Effector CD4-positive, alpha-beta T cell (primary cell): ENCODE data around the gene MRLN. TPM values are rescaled to one million over a fixed set of nuclear protein-coding genes. Genes with fewer than 3 reads are reported as not detected.
"Not testable (repeated sequence)": the region's sequence is repeated elsewhere in the genome, so short reads cannot be mapped to it uniquely, and the experiment has no call there.

Source experiments
- DNase-seq: peaks from one replicate; pipeline ENCODE4 v3.0.0-alpha.2; 2020
- total RNA-seq: gene quantifications from one replicate; lab custom pipeline; 2026; lab: John Stamatoyannopoulos, UW

The MRLN gene
- total RNA-seq: not detected

DNA sequence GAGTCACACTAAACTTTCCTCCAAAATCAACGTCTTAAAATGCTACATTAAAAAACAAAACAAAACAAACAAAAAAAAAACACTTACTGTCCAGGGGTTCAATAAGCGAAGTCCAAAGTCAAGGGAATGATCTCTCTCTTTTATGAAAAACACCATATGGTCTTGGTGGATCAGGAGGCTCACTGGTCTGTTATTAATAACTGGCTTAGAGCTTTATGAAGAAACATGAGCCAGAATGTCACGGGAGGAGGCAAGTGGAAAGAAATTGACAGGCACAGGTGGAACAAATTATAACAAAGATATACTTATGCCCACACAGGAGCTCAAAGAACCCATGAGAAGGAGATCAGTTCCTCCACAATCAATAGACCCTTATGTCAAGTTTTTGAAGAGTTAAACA lies at the start of gene MRLN:
TSS of gene MRLN (minus strand) at position 189 of the 400 bp plus-strand sequence.
- no peak for DNase-seq

DNA sequence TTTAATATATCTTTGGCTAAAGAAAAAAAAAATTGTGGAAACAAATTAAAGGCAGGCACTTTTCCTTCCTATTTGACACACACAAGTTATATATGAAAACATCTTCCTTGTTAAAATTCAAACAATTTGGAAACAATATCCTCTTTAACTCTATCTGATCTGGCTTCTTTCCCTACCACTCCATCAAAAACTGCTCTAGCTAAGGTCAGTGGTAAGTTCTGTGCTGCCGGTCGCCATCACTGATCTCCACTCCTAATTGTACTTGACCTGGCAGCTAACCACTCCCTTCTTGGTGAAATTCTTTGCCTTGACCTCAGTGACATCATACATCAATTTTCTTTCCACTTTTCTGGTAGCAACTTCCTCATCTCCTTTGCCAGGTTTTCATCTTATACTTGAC lies 47.9 kb upstream of the MRLN start:
- DNase-seq: no peak

DNA sequence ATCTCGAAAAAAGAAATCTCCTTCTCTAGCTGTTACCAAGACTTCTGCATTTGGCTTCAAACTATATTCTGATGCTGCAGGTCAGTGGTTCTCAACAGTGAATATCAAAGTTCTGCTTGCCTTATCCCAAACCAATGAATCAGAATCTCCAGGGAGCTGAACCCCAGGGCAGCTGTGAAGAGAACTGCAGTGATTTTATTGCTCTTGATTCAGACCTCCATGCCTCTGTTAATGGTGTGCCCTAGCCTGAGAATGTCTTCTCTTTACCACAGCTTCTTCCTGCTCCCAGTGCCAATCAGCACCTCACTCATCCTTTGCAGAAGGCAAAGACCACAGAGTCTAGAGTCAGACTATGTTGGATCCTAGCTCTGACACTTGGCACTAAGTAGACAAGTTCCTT lies 46.2 kb upstream of the MRLN start:
- DNase-seq: no peak

DNA sequence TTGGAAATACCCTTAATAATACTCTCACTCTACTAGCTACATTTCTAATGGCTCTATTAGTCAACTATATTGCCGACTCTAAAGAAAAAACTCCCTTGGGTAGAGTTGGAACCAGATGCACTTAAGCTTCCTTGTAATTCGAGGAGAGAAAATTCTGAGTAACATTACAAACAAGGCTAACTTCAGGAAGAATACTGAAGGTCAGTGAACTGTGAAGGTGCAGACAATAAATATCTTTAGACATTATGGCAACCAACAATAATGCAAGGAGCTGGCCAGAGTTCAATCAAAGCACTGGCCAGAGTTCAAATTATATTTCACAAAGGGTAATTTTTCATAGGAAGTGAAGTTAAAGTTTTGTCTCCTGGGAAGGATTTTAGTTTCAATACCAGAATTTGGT lies 40.7 kb upstream of the MRLN start:
- no peak for DNase-seq

DNA sequence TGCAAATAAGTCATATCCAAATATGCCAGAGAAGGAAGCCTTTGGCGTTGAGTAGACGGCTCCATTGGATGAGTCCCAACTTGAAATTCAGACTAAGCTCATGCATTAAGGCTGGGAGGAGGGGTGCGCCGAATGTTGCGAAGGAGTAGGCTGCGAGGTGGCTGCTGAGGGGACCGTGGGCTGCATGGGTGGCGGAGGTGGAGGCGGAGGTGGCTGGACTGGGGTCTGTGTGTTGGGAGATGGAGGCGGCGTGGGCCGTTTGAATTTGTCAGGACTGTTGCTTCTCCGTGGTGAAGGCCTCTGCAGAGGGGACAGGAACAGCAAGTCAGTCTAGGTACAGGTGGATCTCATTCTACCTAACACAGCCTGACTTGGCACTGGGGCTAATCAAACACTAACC lies 39.6 kb upstream of the MRLN start:
- no peak for DNase-seq

- DNase-seq: no peak
Measured at GRCh38 chr10:59791601-59792000, 38.3 kb upstream of the MRLN start.

DNA sequence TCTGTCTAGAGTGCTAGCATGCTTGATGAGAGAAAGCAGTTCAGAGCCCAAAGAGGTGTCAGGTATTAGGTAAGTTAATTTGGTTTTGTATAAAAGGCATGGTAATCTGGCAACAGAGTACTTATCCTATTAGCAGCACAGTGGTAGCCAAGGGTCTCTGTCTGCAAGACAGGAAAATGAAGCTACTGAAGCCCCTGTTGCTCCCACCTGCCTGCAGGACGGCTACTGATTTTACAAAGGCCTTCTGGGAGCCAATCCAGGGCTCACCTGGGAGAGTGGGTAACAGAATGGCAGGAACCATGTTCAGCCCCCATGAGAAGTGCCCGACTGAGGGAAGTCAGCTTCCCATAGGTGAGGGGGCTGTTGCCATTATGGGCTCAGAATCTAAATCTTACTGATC lies 36.8 kb upstream of the MRLN start:
- DNase-seq: not testable (repeated sequence)

DNA sequence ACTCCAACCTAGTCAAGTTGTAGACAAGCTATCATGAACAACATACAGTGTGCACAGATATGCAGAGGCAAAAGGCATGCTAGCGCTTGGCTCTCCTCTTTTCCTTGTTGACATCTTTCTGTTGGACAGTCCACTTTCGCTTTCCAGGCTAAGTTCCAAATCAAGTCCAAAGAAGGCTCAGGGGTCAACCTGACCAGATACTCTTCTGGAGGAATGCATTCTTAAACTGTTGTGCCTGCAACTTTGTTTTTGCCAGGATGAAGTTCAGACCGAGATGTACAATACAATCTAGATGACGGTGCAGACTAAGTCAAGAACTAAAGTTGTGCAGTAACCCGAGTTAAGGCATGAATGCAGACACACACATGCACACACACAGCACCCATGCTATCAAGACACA lies 35.7 kb upstream of the MRLN start:
- not testable (repeated sequence) for DNase-seq

DNA sequence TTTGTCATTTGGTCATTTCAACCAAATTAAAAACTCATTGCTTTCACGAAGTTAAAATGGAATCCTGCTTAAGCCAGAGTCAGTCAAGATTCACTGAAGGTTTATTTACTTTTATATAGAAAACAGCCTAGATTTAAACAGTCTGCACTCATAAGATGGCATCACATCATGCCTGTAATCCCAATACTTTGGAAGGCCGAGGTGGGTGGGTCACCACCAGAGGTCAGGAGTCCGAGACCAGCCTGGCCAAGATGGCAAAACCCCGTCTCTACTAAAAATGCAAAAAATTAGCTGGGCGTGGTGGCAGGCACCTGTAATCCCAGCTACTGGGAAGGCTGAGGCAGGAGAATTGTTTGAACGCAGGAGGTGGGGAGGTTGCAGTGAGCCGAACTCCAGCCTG lies 33.8 kb upstream of the MRLN start:
- not testable (repeated sequence) for DNase-seq

DNA sequence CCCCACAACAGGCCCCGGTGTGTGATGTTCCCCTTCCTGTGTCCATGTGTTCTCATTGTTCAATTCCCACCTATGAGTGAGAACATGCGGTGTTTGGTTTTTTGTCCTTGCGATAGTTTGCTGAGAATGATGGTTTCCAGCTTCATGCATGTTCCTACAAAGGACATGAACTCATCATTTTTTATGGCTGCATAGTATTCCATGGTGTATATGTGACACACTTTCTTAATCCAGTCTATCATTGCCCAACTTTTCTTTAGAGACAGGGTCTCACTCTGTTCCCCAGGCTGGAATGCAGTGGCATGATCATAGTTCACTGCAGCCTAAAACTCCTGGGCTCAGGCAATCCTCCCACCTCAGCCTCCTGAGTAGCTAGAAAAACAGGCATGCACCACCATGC lies 32.2 kb upstream of the MRLN start:
- DNase-seq: not testable (repeated sequence)

- DNase-seq: no peak
Measured at GRCh38 chr10:59781511-59781910, 28.3 kb upstream of the MRLN start.

- DNase-seq: no peak
Measured at GRCh38 chr10:59779756-59780533, 26.7 kb upstream of the MRLN start.

DNA sequence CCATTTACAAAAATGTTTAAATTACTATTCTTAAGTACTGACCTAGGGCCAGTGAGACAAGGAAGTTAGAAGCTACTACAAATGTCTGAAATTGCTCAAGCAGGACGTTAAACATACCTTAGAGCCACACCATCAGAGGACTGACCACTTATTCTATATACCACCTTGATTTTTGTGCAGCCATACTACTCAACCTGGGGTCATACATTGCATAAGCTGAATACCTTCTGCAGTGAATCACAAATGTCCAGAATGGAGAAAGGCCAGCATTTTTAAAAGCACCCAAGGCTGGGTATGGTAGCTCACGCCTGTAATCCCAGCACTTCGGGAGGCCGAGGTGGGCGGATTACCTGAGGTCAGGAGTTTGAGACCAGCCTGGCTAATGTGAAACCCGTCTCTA lies 21.2 kb upstream of the MRLN start:
- DNase-seq: no peak

DNA sequence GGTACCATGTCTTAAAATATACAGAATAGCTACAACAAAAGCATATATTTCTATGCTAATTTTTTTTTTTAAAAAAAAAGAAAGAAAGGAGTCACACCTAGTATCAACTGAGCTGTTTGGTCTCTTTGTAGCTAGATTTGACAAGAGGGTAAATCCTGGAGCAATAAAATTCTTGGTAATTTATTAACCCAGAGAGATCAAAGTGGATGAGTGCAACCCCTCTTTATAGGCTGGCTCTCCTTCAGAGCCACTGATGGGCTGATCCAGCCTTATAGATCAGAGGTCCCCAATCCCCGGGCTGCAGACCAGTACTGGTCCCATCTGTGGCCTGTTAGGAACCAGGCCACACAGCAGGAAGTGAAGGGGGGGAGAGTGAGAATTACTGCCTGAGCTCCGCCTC lies 19.8 kb upstream of the MRLN start:
- no peak for DNase-seq

GRCh38 chr10:59771162-59771807 lies 18.0 kb upstream of the MRLN start:
- no peak for DNase-seq

DNA sequence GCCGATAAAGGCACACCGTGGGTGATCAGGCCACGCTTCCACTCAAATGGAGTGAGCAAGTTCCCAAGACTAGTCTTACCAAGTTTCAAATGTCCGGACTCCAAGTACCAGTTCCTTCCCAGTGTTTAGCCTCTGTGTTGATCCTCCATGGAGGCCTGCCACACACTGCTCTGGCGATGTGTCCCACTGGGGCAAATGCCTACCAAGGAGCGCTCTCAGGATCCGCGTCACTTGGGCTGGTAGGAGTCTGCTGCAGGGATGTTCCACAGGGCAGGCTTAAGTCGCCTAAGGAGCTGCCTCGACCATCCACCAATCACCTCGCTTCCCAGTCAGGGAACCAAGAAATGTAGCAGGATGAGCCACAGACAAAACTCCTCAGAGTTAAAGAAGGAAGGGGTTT lies 17.4 kb upstream of the MRLN start:
- DNase-seq: no peak

DNA sequence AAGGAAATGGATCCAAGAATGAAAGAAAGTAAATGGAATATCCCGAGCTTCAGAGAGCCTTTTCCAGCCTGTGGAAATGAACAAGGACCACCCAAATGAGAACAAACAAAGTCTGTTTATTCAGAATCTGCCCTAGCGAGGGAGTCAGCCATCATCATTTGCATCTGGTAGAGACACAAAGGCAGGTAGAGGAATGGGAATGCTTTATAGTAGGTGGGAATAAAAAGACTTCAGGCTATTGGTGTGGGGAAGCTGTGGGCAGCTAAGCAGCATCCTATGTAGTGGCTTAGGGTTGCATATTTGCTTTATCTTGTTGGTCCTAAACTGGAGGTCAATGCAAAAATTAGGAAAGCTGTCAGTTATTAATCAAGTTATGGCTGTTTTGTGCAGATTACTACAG lies 9.2 kb upstream of the MRLN start:
- DNase-seq: no peak

- no peak for DNase-seq
Measured at GRCh38 chr10:59757966-59758365, 4.7 kb upstream of the MRLN start.

GRCh38 chr10:59754951-59755350 lies 1.7 kb upstream of the MRLN start:
- no peak for DNase-seq

DNA sequence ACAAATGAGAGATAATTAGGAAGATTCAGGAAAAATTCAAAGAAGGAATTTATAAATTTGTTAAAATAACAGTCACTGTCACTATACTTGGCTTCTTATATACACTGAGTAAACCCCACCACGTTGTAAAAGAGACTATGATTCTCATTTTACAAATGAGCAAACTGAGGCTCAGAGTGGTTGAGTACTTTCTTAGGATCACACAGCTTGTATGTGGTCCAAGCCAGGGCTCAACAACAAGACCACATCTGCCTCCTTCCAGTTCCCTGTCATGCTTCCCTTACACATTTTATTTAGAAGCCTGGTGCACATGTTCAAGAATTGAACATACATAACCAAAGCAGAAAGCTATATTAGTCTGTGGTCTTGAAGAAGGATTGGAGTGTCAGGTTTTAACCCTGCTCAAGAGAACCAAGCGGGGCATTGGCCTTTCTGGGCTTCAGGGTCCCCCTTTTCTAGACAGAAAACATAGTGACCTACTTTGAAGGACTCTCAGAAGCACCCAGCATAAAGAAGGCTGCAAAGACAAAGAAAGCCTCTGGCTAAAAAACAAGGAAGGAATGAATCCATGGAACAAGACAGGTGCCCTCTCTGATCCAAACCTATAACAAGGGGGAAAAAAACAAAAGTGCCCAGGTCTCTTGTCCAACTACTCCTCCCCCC lies 846 bp downstream of the MRLN start:
- DNase-seq: no peak

GRCh38 chr10:59750155-59750945 lies 2.9 kb downstream of the MRLN start:
- DNase-seq: no peak

GRCh38 chr10:59748834-59749233 lies 4.4 kb downstream of the MRLN start:
- no peak for DNase-seq

- no peak for DNase-seq
Measured at GRCh38 chr10:59745163-59745650, 8.0 kb downstream of the MRLN start.
